Central memory CD8-positive, alpha-beta T cell (primary cell): ENCODE results near the gene NEUROG3.
"Not testable (repeated sequence)": the region's sequence is repeated elsewhere in the genome, so short reads cannot be mapped to it uniquely, and the experiment has no call there.

Source experiments
- ATAC-seq: fragments of 150-1000 bp; cut with Tn5 transposase; replicated peaks from 2 replicates; pipeline ENCODE4 v1.10.0; 2022; ENCODE audit warnings: mild to moderate bottlenecking, moderate FRiP score, moderate number of reproducible peaks; ENCODE audit not compliant: poor library complexity, severe bottlenecking; ENCODE audit errors: extremely low read depth
- DNase-seq, 2 donors: peaks; one replicate each; pipeline ENCODE4 v3.0.0; 2021; ENCODE audit warnings: low spot score in 2 of 2
- H3K27ac Mint-ChIP-seq: one replicate; pipeline ENCODE4 v1.8.0; 2022; ENCODE audit warnings: low read depth, mild to moderate bottlenecking, moderate library complexity, mixed read lengths
- H3K27me3 Mint-ChIP-seq: one replicate; pipeline ENCODE4 v1.8.0; 2022; ENCODE audit warnings: mixed read lengths
- H3K36me3 Mint-ChIP-seq: one replicate; pipeline ENCODE4 v1.8.0; 2022; ENCODE audit warnings: mild to moderate bottlenecking, moderate library complexity, mixed read lengths; ENCODE audit not compliant: insufficient read depth
- H3K4me1 Mint-ChIP-seq: one replicate; pipeline ENCODE4 v1.8.0; 2022; ENCODE audit warnings: mixed read lengths
- H3K4me3 Mint-ChIP-seq: one replicate; pipeline ENCODE4 v1.8.0; 2022; ENCODE audit warnings: mild to moderate bottlenecking, moderate library complexity, mixed read lengths
- H3K9me3 Mint-ChIP-seq: one replicate; pipeline ENCODE4 v1.8.0; 2022; ENCODE audit warnings: mixed read lengths

NEUROG3 gene

GRCh38 chr10:69568472-69569395 lies 4.5 kb downstream of the NEUROG3 start:
- H3K27me3 Mint-ChIP-seq: peaks cover 99% of the 10 kb centered on the region
- no peak overlapping the region for H3K27ac Mint-ChIP-seq
- H3K4me1 Mint-ChIP-seq: peaks cover 16% of the 10 kb centered on the region
- no peak overlapping the region for H3K4me3 Mint-ChIP-seq
- no peak for ATAC-seq
- H3K36me3 Mint-ChIP-seq: no peaks in the 10 kb centered on the region
- H3K9me3 Mint-ChIP-seq: no peaks in the 10 kb centered on the region
- no peak for DNase-seq

- H3K4me1 Mint-ChIP-seq: peaks cover 9% of the 10 kb centered on the region
- ATAC-seq (no peak), DNase-seq (no peak)
- peaks cover 98% of the 10 kb centered on the region for H3K27me3 Mint-ChIP-seq
- H3K9me3 Mint-ChIP-seq: no peaks in the 10 kb centered on the region
- no peaks in the 10 kb centered on the region for H3K36me3 Mint-ChIP-seq
- H3K4me3 Mint-ChIP-seq: no peak overlapping the region
- no peak overlapping the region for H3K27ac Mint-ChIP-seq
Observed at GRCh38 chr10:69567920-69568319, 5.3 kb downstream of the NEUROG3 start.

- no peak overlapping the region for H3K27ac Mint-ChIP-seq
- H3K27me3 Mint-ChIP-seq: peaks cover 48% of the 10 kb centered on the region
- H3K4me3 Mint-ChIP-seq: no peak overlapping the region
- no peaks in the 10 kb centered on the region for H3K9me3 Mint-ChIP-seq
- H3K36me3 Mint-ChIP-seq: no peaks in the 10 kb centered on the region
- DNase-seq: no peak
- no peak for ATAC-seq
- peaks cover 20% of the 10 kb centered on the region for H3K4me1 Mint-ChIP-seq
Observed at GRCh38 chr10:69562731-69563254, 10.4 kb downstream of the NEUROG3 start.

- Mint-ChIP-seq H3K9me3 (no peaks in the 10 kb centered on the region), H3K4me1 (peaks cover 20% of the 10 kb centered on the region), H3K4me3 (no peak overlapping the region), H3K27me3 (peaks cover 28% of the 10 kb centered on the region), H3K27ac (no peak overlapping the region), H3K36me3 (no peaks in the 10 kb centered on the region)
- no peak for DNase-seq
- no peak for ATAC-seq
Observed at GRCh38 chr10:69559525-69559924, 13.7 kb downstream of the NEUROG3 start.

GRCh38 chr10:69558559-69558958 lies 14.7 kb downstream of the NEUROG3 start:
- Mint-ChIP-seq H3K27ac (peak overlapping the region; percentile 84), H3K4me3 (peak overlapping the region; percentile 2), H3K4me1 (peaks cover 20% of the 10 kb centered on the region), H3K36me3 (no peaks in the 10 kb centered on the region), H3K27me3 (peaks cover 28% of the 10 kb centered on the region), H3K9me3 (no peaks in the 10 kb centered on the region)
- ATAC-seq: peak; percentile 80
- peak in 1 of 2 donors; percentile 22 for DNase-seq

- no peak for ATAC-seq
- Mint-ChIP-seq H3K9me3 (peaks cover 10% of the 10 kb centered on the region), H3K36me3 (no peaks in the 10 kb centered on the region), H3K4me1 (peaks cover 17% of the 10 kb centered on the region), H3K4me3 (no peak overlapping the region), H3K27ac (no peak overlapping the region), H3K27me3 (peaks cover 57% of the 10 kb centered on the region)
- no peak for DNase-seq
Observed at GRCh38 chr10:69554611-69555010, 18.6 kb downstream of the NEUROG3 start.

- ATAC-seq (no peak), DNase-seq (no peak)
- peaks cover 5% of the 10 kb centered on the region for H3K4me1 Mint-ChIP-seq
- no peaks in the 10 kb centered on the region for H3K36me3 Mint-ChIP-seq
- H3K27me3 Mint-ChIP-seq: peaks cover 68% of the 10 kb centered on the region
- no peak overlapping the region for H3K27ac Mint-ChIP-seq
- H3K9me3 Mint-ChIP-seq: peaks cover 17% of the 10 kb centered on the region
- H3K4me3 Mint-ChIP-seq: no peak overlapping the region
Observed at GRCh38 chr10:69553328-69553727, 19.9 kb downstream of the NEUROG3 start.

GRCh38 chr10:69552268-69552667 lies 21.0 kb downstream of the NEUROG3 start:
- no peak for ATAC-seq
- Mint-ChIP-seq H3K4me1 (no peaks in the 10 kb centered on the region), H3K9me3 (peaks cover 25% of the 10 kb centered on the region), H3K36me3 (no peaks in the 10 kb centered on the region), H3K27ac (no peak overlapping the region), H3K4me3 (no peak overlapping the region), H3K27me3 (peaks cover 78% of the 10 kb centered on the region)
- DNase-seq: no peak

- Mint-ChIP-seq H3K27ac (no peak overlapping the region), H3K27me3 (peaks cover 87% of the 10 kb centered on the region), H3K4me3 (no peak overlapping the region), H3K9me3 (peaks cover 25% of the 10 kb centered on the region), H3K4me1 (no peaks in the 10 kb centered on the region), H3K36me3 (no peaks in the 10 kb centered on the region)
- DNase-seq (no peak), ATAC-seq (no peak)
Observed at GRCh38 chr10:69549959-69550358, 23.3 kb downstream of the NEUROG3 start.

- no peaks in the 10 kb centered on the region for H3K36me3 Mint-ChIP-seq
- H3K4me3 Mint-ChIP-seq: no peak overlapping the region
- ATAC-seq: no peak
- peaks cover 44% of the 10 kb centered on the region for H3K27me3 Mint-ChIP-seq
- H3K4me1 Mint-ChIP-seq: no peaks in the 10 kb centered on the region
- peaks cover 15% of the 10 kb centered on the region for H3K9me3 Mint-ChIP-seq
- H3K27ac Mint-ChIP-seq: no peak overlapping the region
- DNase-seq: no peak
Observed at GRCh38 chr10:69541463-69541862, 31.8 kb downstream of the NEUROG3 start.

- Mint-ChIP-seq H3K27me3 (peaks cover 43% of the 10 kb centered on the region), H3K36me3 (peaks cover under 1% of the 10 kb centered on the region), H3K27ac (no peak overlapping the region), H3K4me3 (no peak overlapping the region), H3K9me3 (peaks cover 15% of the 10 kb centered on the region), H3K4me1 (no peaks in the 10 kb centered on the region)
- no peak for DNase-seq
- no peak for ATAC-seq
Observed at GRCh38 chr10:69538461-69538860, 34.8 kb downstream of the NEUROG3 start.

- Mint-ChIP-seq H3K27me3 (peaks cover 49% of the 10 kb centered on the region), H3K9me3 (peaks cover 15% of the 10 kb centered on the region), H3K4me1 (no peaks in the 10 kb centered on the region), H3K36me3 (peaks cover 2% of the 10 kb centered on the region), H3K27ac (no peak overlapping the region), H3K4me3 (no peak overlapping the region)
- ATAC-seq (no peak), DNase-seq (no peak)
Observed at GRCh38 chr10:69537449-69537848, 35.8 kb downstream of the NEUROG3 start.

GRCh38 chr10:69536521-69536920 lies 36.7 kb downstream of the NEUROG3 start:
- H3K4me1 Mint-ChIP-seq, ATAC-seq, DNase-seq, H3K36me3 Mint-ChIP-seq, H3K4me3 Mint-ChIP-seq, H3K27ac Mint-ChIP-seq, H3K9me3 Mint-ChIP-seq: not testable (repeated sequence)
- peaks cover 59% of the 10 kb centered on the region for H3K27me3 Mint-ChIP-seq
